ENCODE data around the gene SEL1L. TPM values are rescaled to one million over a fixed set of nuclear protein-coding genes. Genes with fewer than 3 reads are reported as not detected.

The SEL1L gene
- polyA plus RNA-seq, 2 of the 4 experiments (the other 2 are of a cell fraction) = 25.9 to 43.2 TPM

GRCh38 chr14:81484120-81484519, 49.5 kb downstream of the SEL1L start:
- DNase-seq (ENCODE audit: low read depth in 1 of 2, low spot score in 1 of 2) = no peak
- TF ChIP-seq SREBF2 (IDR thresholded peaks at IDR 0.05) (no peak), ZC3H11A (IDR thresholded peaks at IDR 0.05) (no peak), MAFK (IDR thresholded peaks at IDR 0.05; ENCODE audit: partially characterized antibody) (no peak), HEYL (CRISPR knock-in tag; IDR thresholded peaks at IDR 0.05) (no peak), BCL3 (IDR thresholded peaks at IDR 0.05) (no peak), HDAC2 (IDR thresholded peaks at IDR 0.05) (no peak), GATA3 (IDR thresholded peaks at IDR 0.05; ENCODE audit: borderline replicate concordance) (no peak), MYC (IDR thresholded peaks at IDR 0.05; ENCODE audit: borderline replicate concordance, low read length) (no peak), E2F6 (IDR thresholded peaks at IDR 0.05; ENCODE audit: borderline replicate concordance, low read depth) (no peak), CHD4 (IDR thresholded peaks at IDR 0.05; ENCODE audit: borderline replicate concordance) (no peak), RFX5 (IDR thresholded peaks at IDR 0.05) (no peak), RAD21 (conservative IDR thresholded peaks at IDR 0.05 in 1 of 2, IDR thresholded peaks at IDR 0.05 in 1 of 2) (no peak), PHF8 (IDR thresholded peaks at IDR 0.05; ENCODE audit: borderline replicate concordance, low read depth) (no peak), HMGXB4 (CRISPR knock-in tag; IDR thresholded peaks at IDR 0.05; ENCODE audit: borderline replicate concordance) (no peak), CTCF (IDR thresholded peaks at IDR 0.05) (no peak), HOXA7 (CRISPR knock-in tag; IDR thresholded peaks at IDR 0.05) (no peak), MAZ (IDR thresholded peaks at IDR 0.05; ENCODE audit: borderline replicate concordance, low read depth, low read length) (no peak), USF2 (IDR thresholded peaks at IDR 0.05) (no peak), NPAS2 (CRISPR knock-in tag; IDR thresholded peaks at IDR 0.05; ENCODE audit: borderline replicate concordance) (no peak)
- WGBS (ENCODE audit: missing lambda C conversion rate) = 89% methylated on average over 4 of the region's 4 CpGs
- Histone ChIP-seq H3K4me3 (no peak overlapping the region), H3K9me3 (no peaks in the 10 kb centered on the region), H3K4me1 (no peaks in the 10 kb centered on the region), H3K4me2 (no peak overlapping the region), H3K27ac (no peak overlapping the region)
- POLR2A ChIA-PET = no interaction called here
- CTCF ChIA-PET = interaction anchor here (1.1 to 1.2 kb wide), 2 partner anchors 13 to 19 kb away, joined by 3 to 5 read pairs; no protein-coding TSS in a partner anchor
- FAIRE-seq = no peak
- no peak for ATAC-seq

GRCh38 chr14:81480741-81481140, 52.9 kb downstream of the SEL1L start:
- no peak overlapping the region for H3K4me3 ChIP-seq
- WGBS (ENCODE audit: missing lambda C conversion rate) = 91% methylated on average over 5 of the region's 5 CpGs
- H3K9me3 ChIP-seq = no peaks in the 10 kb centered on the region
- FAIRE-seq = no peak
- ATAC-seq = no peak
- CTCF ChIA-PET = interaction anchor here (2.3 kb wide), 1 partner anchor 16 kb away, joined by 6 read pairs; no protein-coding TSS in a partner anchor
- no peak overlapping the region for H3K4me2 ChIP-seq
- no peaks in the 10 kb centered on the region for H3K4me1 ChIP-seq
- no peak for DNase-seq (ENCODE audit: low read depth in 1 of 2, low spot score in 1 of 2)
- POLR2A ChIA-PET = no interaction called here
- no peak overlapping the region for H3K27ac ChIP-seq
- TF ChIP-seq ZC3H11A (IDR thresholded peaks at IDR 0.05) (no peak), PHF8 (IDR thresholded peaks at IDR 0.05; ENCODE audit: borderline replicate concordance, low read depth) (no peak), HMGXB4 (CRISPR knock-in tag; IDR thresholded peaks at IDR 0.05; ENCODE audit: borderline replicate concordance) (no peak), HOXA7 (CRISPR knock-in tag; IDR thresholded peaks at IDR 0.05) (no peak), POLR2A (IDR thresholded peaks at IDR 0.05; ENCODE audit: low read length) (no peak), MAFK (IDR thresholded peaks at IDR 0.05; ENCODE audit: partially characterized antibody) (no peak), CEBPB (IDR thresholded peaks at IDR 0.05) (no peak), ZNF302 (CRISPR knock-in tag; IDR thresholded peaks at IDR 0.05) (no peak), RFX5 (IDR thresholded peaks at IDR 0.05) (no peak), NPAS2 (CRISPR knock-in tag; IDR thresholded peaks at IDR 0.05; ENCODE audit: borderline replicate concordance) (no peak), JUN (IDR thresholded peaks at IDR 0.05) (no peak), ZSCAN20 (CRISPR knock-in tag; IDR thresholded peaks at IDR 0.05) (no peak), BCL3 (IDR thresholded peaks at IDR 0.05) (no peak), EHF (CRISPR knock-in tag; IDR thresholded peaks at IDR 0.05) (no peak), SMC3 (IDR thresholded peaks at IDR 0.05) (no peak), HOXB5 (CRISPR knock-in tag; IDR thresholded peaks at IDR 0.05) (no peak), MAZ (IDR thresholded peaks at IDR 0.05; ENCODE audit: borderline replicate concordance, low read depth, low read length) (no peak), RAD21 (conservative IDR thresholded peaks at IDR 0.05 in 1 of 2, IDR thresholded peaks at IDR 0.05 in 1 of 2) (no peak)
